Stimulated activated CD4-positive, alpha-beta T cell treated with anti-CD3 and anti-CD28 coated beads, Interleukin-4, amount 100 ng/mL, for 4 hours (primary cell): Measurements from ENCODE around the gene MYL5.
"Not testable (repeated sequence)": the region's sequence is repeated elsewhere in the genome, so short reads cannot be mapped to it uniquely, and the experiment has no call there.

Experiments
- DNase-seq, 2 experiments: peaks; one replicate each; pipeline ENCODE4 v3.0.0-alpha.2; 2020

The MYL5 gene

GRCh38 chr4:636628-637159 is 37.6 kb upstream of the MYL5 start:
- no peak for DNase-seq

- DNase-seq, result no peak
Measured at GRCh38 chr4:637536-638280, 36.6 kb upstream of the MYL5 start.

- not testable (repeated sequence) for DNase-seq
Measured at GRCh38 chr4:642366-642765, 32.0 kb upstream of the MYL5 start.

- DNase-seq, result peak in 1 of 2 experiments; percentile 29
Measured at GRCh38 chr4:646460-646859, 27.9 kb upstream of the MYL5 start.

- DNase-seq, result no peak
Measured at GRCh38 chr4:647481-647880, 26.9 kb upstream of the MYL5 start.

GRCh38 chr4:648579-649292 is 25.6 kb upstream of the MYL5 start:
- no peak for DNase-seq

GRCh38 chr4:649293-649625 is 25.1 kb upstream of the MYL5 start:
- DNase-seq, result no peak

- no peak for DNase-seq
Measured at GRCh38 chr4:649751-650310, 24.5 kb upstream of the MYL5 start.

GRCh38 chr4:650461-650860 is 23.9 kb upstream of the MYL5 start:
- DNase-seq, result no peak

GRCh38 chr4:650951-651883 is 23.1 kb upstream of the MYL5 start:
- DNase-seq, result no peak

GRCh38 chr4:651884-652642 is 22.3 kb upstream of the MYL5 start:
- DNase-seq, result no peak

GRCh38 chr4:653080-653821 is 21.1 kb upstream of the MYL5 start:
- DNase-seq, result no peak

GRCh38 chr4:653831-654502 is 20.4 kb upstream of the MYL5 start:
- DNase-seq, result no peak

- DNase-seq, result no peak
Measured at GRCh38 chr4:654503-654845, 19.9 kb upstream of the MYL5 start.

GRCh38 chr4:654871-655463 is 19.4 kb upstream of the MYL5 start:
- no peak for DNase-seq

- DNase-seq, result no peak
Measured at GRCh38 chr4:655464-656151, 18.7 kb upstream of the MYL5 start.

- no peak for DNase-seq
Measured at GRCh38 chr4:656436-657337, 17.7 kb upstream of the MYL5 start.

- DNase-seq, result no peak
Measured at GRCh38 chr4:657338-657833, 17.0 kb upstream of the MYL5 start.
